Loucy (cell line): Measurements from ENCODE around the gene EXOC2.

Source experiments
- EZH2phosphoT487 ChIP-seq: fragments of 200-600 bp; IDR thresholded peaks from 2 replicates; pipeline ENCODE4 v1.6.1; 2018; ENCODE audit warnings: antibody characterized with exemption, mild to moderate bottlenecking, moderate library complexity, borderline replicate concordance
- TF ChIP-seq, protein P1 (sequence below): fragments of 200-600 bp; sonication (generic); conservative IDR thresholded peaks from 2 replicates; pipeline ENCODE4 v1.5.1; 2014; ENCODE audit warnings: mild to moderate bottlenecking, antibody characterized with exemption, low read length

DNA sequence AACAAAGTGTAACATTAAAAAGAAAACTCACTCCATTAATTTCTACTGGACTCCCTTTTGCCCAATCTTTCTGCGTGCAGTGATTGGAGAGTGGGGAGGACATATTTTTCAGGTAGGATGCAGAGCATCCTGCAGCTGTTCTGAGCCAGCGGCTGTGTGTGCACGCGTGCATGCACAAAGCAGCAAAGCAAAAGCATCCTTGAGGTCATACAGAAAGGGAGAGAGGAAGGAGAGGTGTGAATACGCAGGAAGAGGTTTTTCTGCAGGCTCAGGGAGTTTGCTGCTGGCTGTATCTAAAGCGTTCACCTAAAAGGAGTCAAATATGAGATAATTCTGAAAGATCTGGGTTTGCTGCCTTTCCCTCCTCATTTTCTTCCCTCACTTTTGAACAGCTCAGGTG is 144.4 kb downstream of the EXOC2 start:
- no peak for TF ChIP-seq EZH2phosphoT487
- TF ChIP-seq, protein P1, sequence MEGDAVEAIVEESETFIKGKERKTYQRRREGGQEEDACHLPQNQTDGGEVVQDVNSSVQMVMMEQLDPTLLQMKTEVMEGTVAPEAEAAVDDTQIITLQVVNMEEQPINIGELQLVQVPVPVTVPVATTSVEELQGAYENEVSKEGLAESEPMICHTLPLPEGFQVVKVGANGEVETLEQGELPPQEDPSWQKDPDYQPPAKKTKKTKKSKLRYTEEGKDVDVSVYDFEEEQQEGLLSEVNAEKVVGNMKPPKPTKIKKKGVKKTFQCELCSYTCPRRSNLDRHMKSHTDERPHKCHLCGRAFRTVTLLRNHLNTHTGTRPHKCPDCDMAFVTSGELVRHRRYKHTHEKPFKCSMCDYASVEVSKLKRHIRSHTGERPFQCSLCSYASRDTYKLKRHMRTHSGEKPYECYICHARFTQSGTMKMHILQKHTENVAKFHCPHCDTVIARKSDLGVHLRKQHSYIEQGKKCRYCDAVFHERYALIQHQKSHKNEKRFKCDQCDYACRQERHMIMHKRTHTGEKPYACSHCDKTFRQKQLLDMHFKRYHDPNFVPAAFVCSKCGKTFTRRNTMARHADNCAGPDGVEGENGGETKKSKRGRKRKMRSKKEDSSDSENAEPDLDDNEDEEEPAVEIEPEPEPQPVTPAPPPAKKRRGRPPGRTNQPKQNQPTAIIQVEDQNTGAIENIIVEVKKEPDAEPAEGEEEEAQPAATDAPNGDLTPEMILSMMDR, result no peak
